Brain microvascular endothelial cell (primary cell): ENCODE data around the gene HAPSTR1.
"Not testable (repeated sequence)": the region's sequence is repeated elsewhere in the genome, so short reads cannot be mapped to it uniquely, and the experiment has no call there.

Source experiments
- DNase-seq: peaks from one replicate; pipeline ENCODE4 v3.0.0-alpha.2; 2020
- H3K27ac ChIP-seq: fragments of 250-450 bp; sonication (Bioruptor Pico); 2 replicates; pipeline ENCODE4 v1.5.1; 2020; ENCODE audit warnings: mild to moderate bottlenecking, moderate library complexity
- H3K27me3 ChIP-seq: fragments of 250-450 bp; sonication (Bioruptor Pico); replicated peaks from 2 replicates; pipeline ENCODE4 v1.5.1; 2020; ENCODE audit warnings: mild to moderate bottlenecking
- H3K36me3 ChIP-seq: fragments of 250-450 bp; sonication (Bioruptor Pico); replicated peaks from 2 replicates; pipeline ENCODE4 v1.5.1; 2020; ENCODE audit warnings: mild to moderate bottlenecking
- H3K4me3 ChIP-seq: 2 replicates; pipeline ENCODE4 v1.5.1; 2011; ENCODE audit warnings: low read depth, mild to moderate bottlenecking, control low read depth, low read length, moderate library complexity
- CTCF ChIP-seq: IDR thresholded peaks from 2 replicates; pipeline ENCODE4 v1.5.1; 2011; ENCODE audit warnings: low read depth, mild to moderate bottlenecking, moderate library complexity, low read length, control low read depth, inconsistent platforms; ENCODE audit errors: missing control alignments
- in situ Hi-C: cut with HindIII; loops from 2 replicates; pipeline ENCODE4 v1.10.0; 2017; ENCODE audit warnings: low sequenced_read_pairs, low pct_ligation_motif_present

The HAPSTR1 gene

GRCh38 chr16:9075299-9076071 lies 16.0 kb upstream of the HAPSTR1 start:
- Histone ChIP-seq H3K27ac (peak overlapping the region; percentile 80), H3K4me3 (no peak overlapping the region), H3K36me3 (no peaks in the 10 kb centered on the region), H3K27me3 (no peaks in the 10 kb centered on the region)
- DNase-seq = no peak
- no peak for TF ChIP-seq CTCF
- in situ Hi-C loops = no loop called here

GRCh38 chr16:9077091-9077809 lies 14.2 kb upstream of the HAPSTR1 start:
- no peak for TF ChIP-seq CTCF
- peak; percentile 80 for DNase-seq
- H3K36me3 ChIP-seq = no peaks in the 10 kb centered on the region
- no peak overlapping the region for H3K4me3 ChIP-seq
- H3K27me3 ChIP-seq = no peaks in the 10 kb centered on the region
- peak overlapping the region; percentile 80 for H3K27ac ChIP-seq
- in situ Hi-C loops = no loop called here

GRCh38 chr16:9078467-9079429 lies 12.7 kb upstream of the HAPSTR1 start:
- H3K4me3 ChIP-seq, H3K27me3 ChIP-seq, H3K36me3 ChIP-seq, in situ Hi-C loops: not testable (repeated sequence)
- H3K27ac ChIP-seq = peak overlapping the region; percentile 59
- DNase-seq = peak; percentile 80

GRCh38 chr16:9079430-9079812 lies 12.0 kb upstream of the HAPSTR1 start:
- in situ Hi-C loops = no loop called here
- Histone ChIP-seq H3K36me3 (no peaks in the 10 kb centered on the region), H3K4me3 (no peak overlapping the region), H3K27me3 (no peaks in the 10 kb centered on the region), H3K27ac (peak overlapping the region; percentile 59)
- no peak for TF ChIP-seq CTCF
- DNase-seq = no peak

- Histone ChIP-seq H3K36me3 (no peaks in the 10 kb centered on the region), H3K27ac (no peak overlapping the region), H3K27me3 (no peaks in the 10 kb centered on the region), H3K4me3 (no peak overlapping the region)
- no peak for TF ChIP-seq CTCF
- no peak for DNase-seq
- in situ Hi-C loops = no loop called here
Measured at GRCh38 chr16:9081158-9081557, 10.3 kb upstream of the HAPSTR1 start.

- Histone ChIP-seq H3K36me3 (no peaks in the 10 kb centered on the region), H3K27ac (no peak overlapping the region), H3K27me3 (no peaks in the 10 kb centered on the region), H3K4me3 (no peak overlapping the region)
- no peak for DNase-seq
- no peak for TF ChIP-seq CTCF
- in situ Hi-C loops = no loop called here
Measured at GRCh38 chr16:9081843-9082242, 9.6 kb upstream of the HAPSTR1 start.
